GM12878 (cell line): ENCODE results near the gene ZNF512B. TPM values are rescaled to one million over a fixed set of nuclear protein-coding genes. Genes with fewer than 3 reads are reported as not detected.

Experiments used
- ATAC-seq: fragments of 200-7000 bp; cut with Tn5 transposase; 3 replicates; pipeline ENCODE4 v1.9.1; 2020; ENCODE audit warnings: mild to moderate bottlenecking, moderate library complexity
- BruUV-seq: library from RNA; stranded (reverse); fragments of 400-500 nt; replicated peaks from 2 replicates; lab custom pipeline; 2021; lab: Mats Ljungman, UMichigan
- CTCF ChIA-PET: fragments of 300-600 bp; sonication (Branson Sonifier 250); formaldehyde crosslinking; extraction: SDS; loops from one replicate; lab custom pipeline; 2021; ENCODE audit warnings: inconsistent platforms; lab: Yijun Ruan, JAX
- POLR2A ChIA-PET: fragments of 350-600 bp; formaldehyde crosslinking; extraction: SDS; loops from one replicate; lab custom pipeline; 2021; ENCODE audit warnings: inconsistent platforms; lab: Charles Lee
- RAD21 ChIA-PET: fragments of 300-600 bp; sonication (Branson Sonifier 250); formaldehyde crosslinking; loops from one replicate; lab custom pipeline; 2023; ENCODE audit warnings: antibody characterized with exemption; ENCODE audit not compliant: unreplicated experiment; lab: Charles Lee
- SMC1A ChIA-PET: fragments of 300-600 bp; sonication (Branson Sonifier 250); formaldehyde crosslinking; loops from one replicate; lab custom pipeline; 2023; ENCODE audit not compliant: unreplicated experiment, uncharacterized antibody; lab: Charles Lee
- DNase-seq: peaks from one replicate; pipeline ENCODE4 v3.0.0-alpha.2; 2011; ENCODE audit warnings: low read depth, low spot score
- FAIRE-seq: peaks from 3 replicates; lab custom pipeline; 2011; peaks lifted over from hg19 to GRCh38; lab: Jason Lieb, UNC
- H2AFZ ChIP-seq: 2 replicates; pipeline ENCODE4 v1.6.0; 2011; ENCODE audit warnings: low read depth, low read length, control low read depth; ENCODE audit not compliant: control insufficient read depth
- H3K27ac ChIP-seq: 2 replicates; pipeline ENCODE4 v1.5.1; 2011; ENCODE audit warnings: control low read depth; ENCODE audit not compliant: control insufficient read depth, insufficient read depth
- H3K27me3 ChIP-seq, 2 experiments: replicated peaks in 1 of 2; 2 replicates each; pipeline versions ENCODE4 v1.6.0 to v1.6.1; 2011; ENCODE audit warnings: low read length in 1 of 2; ENCODE audit not compliant: control insufficient read depth in 2 of 2, insufficient read depth in 2 of 2
- H3K36me3 ChIP-seq, 2 experiments: 2 replicates each; pipeline ENCODE4 v1.5.1; 2011; ENCODE audit warnings: low read length in 1 of 2; ENCODE audit not compliant: control insufficient read depth in 2 of 2, insufficient read depth in 2 of 2
- H3K4me1 ChIP-seq: 2 replicates; pipeline ENCODE4 v1.6.1; 2011; ENCODE audit warnings: mild to moderate bottlenecking, low read length, moderate library complexity, mixed read lengths; ENCODE audit not compliant: control insufficient read depth, insufficient read depth
- H3K4me2 ChIP-seq: 2 replicates; pipeline ENCODE4 v1.6.0; 2011; ENCODE audit warnings: control low read depth; ENCODE audit not compliant: control insufficient read depth, insufficient read depth
- H3K4me3 ChIP-seq: fragments of 200-600 bp; sonication (generic); 2 replicates; pipeline ENCODE4 v1.5.1; 2016
- H3K79me2 ChIP-seq: 2 replicates; pipeline ENCODE4 v1.6.0; 2011; ENCODE audit warnings: low read length; ENCODE audit not compliant: control insufficient read depth, insufficient read depth
- H3K9ac ChIP-seq: 2 replicates; pipeline ENCODE4 v1.8.0; 2011; ENCODE audit warnings: low read length, control low read depth, mixed read lengths; ENCODE audit not compliant: control insufficient read depth, insufficient read depth
- H3K9me3 ChIP-seq: replicated peaks from 3 replicates; pipeline ENCODE4 v1.5.1; 2011; ENCODE audit warnings: mild to moderate bottlenecking, low read length; ENCODE audit not compliant: control insufficient read depth, insufficient read depth
- H4K20me1 ChIP-seq: 2 replicates; pipeline ENCODE4 v1.6.0; 2011; ENCODE audit not compliant: control insufficient read depth, insufficient read depth
- E4F1 ChIP-seq: fragments of 450-650 bp; IDR thresholded peaks from 2 replicates; pipeline ENCODE4 v1.6.1; 2018; ENCODE audit warnings: borderline replicate concordance, mild to moderate bottlenecking; ENCODE audit not compliant: partially characterized antibody
- HCFC1 ChIP-seq: fragments of 150-350 bp; IDR thresholded peaks from 2 replicates; pipeline ENCODE4 v1.6.1; 2014; ENCODE audit warnings: low read length
- MYC ChIP-seq: IDR thresholded peaks from 2 replicates; pipeline ENCODE4 v1.6.1; 2011; ENCODE audit warnings: mild to moderate bottlenecking, low read length, moderate library complexity, inconsistent platforms; ENCODE audit not compliant: insufficient read depth, insufficient replicate concordance, insufficient read length, severe bottlenecking
- POLR2A ChIP-seq: IDR thresholded peaks from 2 replicates; pipeline ENCODE4 v1.6.1; 2011; ENCODE audit warnings: low read depth, mild to moderate bottlenecking, low read length
- WGBS: methylation state at CpG from one replicate; pipeline ENCODE4 v1.1.6; 2016; ENCODE audit warnings: low lambda C conversion rate; ENCODE audit not compliant: insufficient replicate concordance, insufficient coverage; ENCODE audit errors: missing lambda C conversion rate; 5-methylcytosine and 5-hydroxymethylcytosine counted together
- in situ Hi-C: fragments of 300-500 bp; cut with MboI; formaldehyde crosslinking; loops from 9 replicates; pipeline ENCODE4 v1.14.3; 2018; ENCODE audit warnings: mixed read lengths
- intact Hi-C: fragments of 100-400 bp; cut with micrococcal nuclease; formaldehyde crosslinking; loops from one replicate; pipeline ENCODE4 v1.14.2; 2022; ENCODE audit not compliant: unreplicated experiment
- polyA plus RNA-seq, 11 experiments: library from polyadenylated mRNA; depleted of rRNA in 4 of 11; unstranded in 6 of 11; stranded (reverse) in 5 of 11; fragments of >200 nt; fragmentation: Nextera tagmentation in 4 of 11; fragmentation: Illumina TruSeq in 1 of 11; extraction: Ambion mirVana in 4 of 11; extraction: Trizol in 1 of 11; gene quantifications; 1 replicate in 1 of 11; 2 replicates in 10 of 11; pipeline versions ENCODE4 v1.2.1 to v1.2.3, GENCODE V29; 2011 to 2016; ENCODE audit warnings: inconsistent platforms in 2 of 11, missing spikeins in 2 of 11, low read depth in 1 of 11
- total RNA-seq, 4 experiments: library from RNA; depleted of rRNA in 3 of 4; stranded (reverse); fragments of >200 nt in 3 of 4; fragmentation: Illumina TruSeq in 1 of 4; extraction: Trizol in 1 of 4; gene quantifications; 2 replicates each; pipeline versions ENCODE4 v1.2.1 to v1.2.3, GENCODE V29; 2013 to 2021

Gene ZNF512B
- total and polyA plus RNA-seq, 10 of the 15 experiments (the other 5 are each of a cell fraction or from before 2014, with no cell fraction given): 0.06 to 23.9 (median 4.0) TPM

- in situ Hi-C loops: no loop called here
Observed at GRCh38 chr20:63940472-63941266, 29.1 kb downstream of the ZNF512B start.

More at GRCh38 chr20:63940472-63941266, 29.1 kb downstream of the ZNF512B start:
- H3K36me3 ChIP-seq: peaks cover 16 to 47% of the 10 kb centered on the region in 2 experiments; a peak in 3 of 4 replicates
- RAD21 ChIA-PET: no interaction called here
- 98% methylated on average over 54 of the region's 58 CpGs for WGBS
- intact Hi-C loops: no loop called here
- no peak overlapping the region for H3K27ac ChIP-seq
- DNase-seq (no peak), FAIRE-seq (no peak), ATAC-seq (no peak)
- no peaks in the 10 kb centered on the region for H4K20me1 ChIP-seq
- no peaks in the 10 kb centered on the region for H3K79me2 ChIP-seq
- H3K4me1 ChIP-seq: no peaks in the 10 kb centered on the region
- SMC1A ChIA-PET: no interaction called here
- CTCF ChIA-PET: interaction anchor here (0.9 kb wide), 1 partner anchor 26 kb away, joined by 3 read pairs; no protein-coding TSS in a partner anchor
- no peak overlapping the region for H3K9ac ChIP-seq
- POLR2A ChIA-PET: interaction anchor here (0.7 kb wide), 1 partner anchor 13 kb away, joined by 4 read pairs; no protein-coding TSS in a partner anchor
- BruUV-seq: no TSS peak
- H3K9me3 ChIP-seq: no peaks in the 10 kb centered on the region; the same call in 2 of the 3 replicates
- TF ChIP-seq E4F1: no peak
- TF ChIP-seq POLR2A: 0 out of 2 replicates have a peak, but pooled peaks have one; percentile 21
- no peak for TF ChIP-seq MYC
- TF ChIP-seq HCFC1: no peak
- H3K4me3 ChIP-seq: no peak overlapping the region
- H3K4me2 ChIP-seq: no peak overlapping the region
- H3K27me3 ChIP-seq: no peaks in the 10 kb centered on the region
- H2AFZ ChIP-seq: no peak overlapping the region
